H9 (cell line): ENCODE results near the gene FBXO39. TPM values are rescaled to one million over a fixed set of nuclear protein-coding genes. Genes with fewer than 3 reads are reported as not detected.

Experiments used
- DNase-seq: peaks from one replicate; pipeline ENCODE4 v3.0.0-alpha.2; 2017
- H2AFZ ChIP-seq: one replicate; pipeline ENCODE4 v1.6.1; 2013; ENCODE audit warnings: mild to moderate bottlenecking, low read length, control low read depth, moderate library complexity
- H2AK5ac ChIP-seq: 2 replicates; pipeline ENCODE4 v1.6.1; 2013; ENCODE audit warnings: low read length, control low read depth, mixed read lengths; ENCODE audit not compliant: insufficient read length
- H2BK120ac ChIP-seq: one replicate; pipeline ENCODE4 v1.6.1; 2013; ENCODE audit warnings: low read depth, mild to moderate bottlenecking, low read length, control low read depth, inconsistent platforms; ENCODE audit not compliant: poor library complexity, severe bottlenecking
- H2BK12ac ChIP-seq: 2 replicates; pipeline ENCODE4 v1.6.1; 2013; ENCODE audit warnings: low read length, control low read depth, mixed read lengths, low read depth; ENCODE audit not compliant: insufficient read length
- H2BK15ac ChIP-seq: 2 replicates; pipeline ENCODE4 v1.6.1; 2013; ENCODE audit warnings: low read depth, low read length, control low read depth
- H2BK20ac ChIP-seq: one replicate; pipeline ENCODE4 v1.6.1; 2013; ENCODE audit warnings: low read depth, mild to moderate bottlenecking, low read length, control low read depth, inconsistent platforms; ENCODE audit not compliant: poor library complexity, severe bottlenecking
- H2BK5ac ChIP-seq: 2 replicates; pipeline ENCODE4 v1.6.1; 2013; ENCODE audit warnings: low read length, control low read depth, mixed read lengths; ENCODE audit not compliant: insufficient read length
- H3K14ac ChIP-seq: 2 replicates; pipeline ENCODE4 v1.6.1; 2013; ENCODE audit warnings: low read length, control low read depth; ENCODE audit not compliant: insufficient read depth
- H3K18ac ChIP-seq: 2 replicates; pipeline ENCODE4 v1.6.1; 2013; ENCODE audit warnings: low read depth, mild to moderate bottlenecking, mixed read lengths, low read length, control low read depth; ENCODE audit not compliant: insufficient read length
- H3K23ac ChIP-seq: 2 replicates; pipeline ENCODE4 v1.6.1; 2013; ENCODE audit warnings: low read length, control low read depth, mixed read lengths, low read depth; ENCODE audit not compliant: insufficient read length
- H3K23me2 ChIP-seq: 2 replicates; pipeline ENCODE4 v1.6.1; 2013; ENCODE audit warnings: low read depth, mild to moderate bottlenecking, mixed read lengths, low read length, control low read depth; ENCODE audit not compliant: insufficient read length, poor library complexity, severe bottlenecking
- H3K27ac ChIP-seq: 2 replicates; pipeline ENCODE4 v1.5.1; 2013; ENCODE audit warnings: low read length, control low read depth, mixed read lengths, low read depth; ENCODE audit not compliant: insufficient read length
- H3K27me3 ChIP-seq: 2 replicates; pipeline ENCODE4 v1.6.1; 2013; ENCODE audit warnings: low read length, control low read depth, inconsistent platforms; ENCODE audit not compliant: insufficient read depth
- H3K4ac ChIP-seq: 2 replicates; pipeline ENCODE4 v1.6.1; 2013; ENCODE audit warnings: low read depth, mild to moderate bottlenecking, control low read depth, inconsistent platforms, low read length, moderate library complexity
- H3K4me1 ChIP-seq: 2 replicates; pipeline ENCODE4 v1.6.1; 2013; ENCODE audit warnings: low read length, control low read depth, inconsistent platforms; ENCODE audit not compliant: insufficient read depth
- H3K4me2 ChIP-seq: 2 replicates; pipeline ENCODE4 v1.6.1; 2013; ENCODE audit warnings: low read length, control low read depth, mixed read lengths; ENCODE audit not compliant: insufficient read length, insufficient read depth
- H3K56ac ChIP-seq: 2 replicates; pipeline ENCODE4 v1.6.1; 2013; ENCODE audit warnings: low read depth, mild to moderate bottlenecking, mixed read lengths, low read length, control low read depth; ENCODE audit not compliant: insufficient read length
- H3K79me1 ChIP-seq: 2 replicates; pipeline ENCODE4 v1.6.1; 2013; ENCODE audit warnings: low read depth, mild to moderate bottlenecking, moderate library complexity, low read length, control low read depth, inconsistent platforms; ENCODE audit not compliant: insufficient read depth, poor library complexity, severe bottlenecking
- H3K79me2 ChIP-seq: 2 replicates; pipeline ENCODE4 v1.6.1; 2013; ENCODE audit warnings: low read length, control low read depth, inconsistent platforms; ENCODE audit not compliant: insufficient read depth
- H3K9ac ChIP-seq: 2 replicates; pipeline ENCODE4 v1.6.1; 2013; ENCODE audit warnings: low read length, control low read depth, mixed read lengths; ENCODE audit not compliant: insufficient read length; ENCODE audit errors: extremely low read depth
- H3K9me3 ChIP-seq: one replicate; pipeline ENCODE4 v1.6.1; 2013; ENCODE audit warnings: low read depth, low read length, inconsistent platforms; ENCODE audit not compliant: control insufficient read depth
- H3T11ph ChIP-seq: one replicate; pipeline ENCODE4 v1.6.1; 2013; ENCODE audit warnings: mild to moderate bottlenecking, low read length, control low read depth, inconsistent platforms
- H4K20me1 ChIP-seq: one replicate; pipeline ENCODE4 v1.6.1; 2013; ENCODE audit not compliant: control insufficient read depth, insufficient read length, insufficient read depth
- H4K5ac ChIP-seq: 2 replicates; pipeline ENCODE4 v1.6.1; 2013; ENCODE audit warnings: low read depth, mild to moderate bottlenecking, mixed read lengths, low read length, control low read depth; ENCODE audit not compliant: insufficient read length
- H4K8ac ChIP-seq: replicated peaks from 2 replicates; pipeline ENCODE4 v1.6.1; 2013; ENCODE audit warnings: low read length, control low read depth, mixed read lengths, low read depth; ENCODE audit not compliant: insufficient read length
- H4K91ac ChIP-seq: 2 replicates; pipeline ENCODE4 v1.6.1; 2013; ENCODE audit warnings: low read depth, mild to moderate bottlenecking, moderate library complexity, mixed read lengths, low read length, control low read depth; ENCODE audit not compliant: insufficient read length
- H3K27ac Mint-ChIP-seq, 3 experiments: 2 replicates in 2 of 3; 3 replicates in 1 of 3; pipeline ENCODE4 v1.8.0; 2020 to 2021; ENCODE audit warnings: mixed read lengths in 3 of 3, mild to moderate bottlenecking in 1 of 3, moderate library complexity in 1 of 3
- H3K27me3 Mint-ChIP-seq: 2 replicates; pipeline ENCODE4 v1.8.0; 2021; ENCODE audit warnings: low read depth, mild to moderate bottlenecking, moderate library complexity, mixed read lengths
- H3K36me3 Mint-ChIP-seq, 3 experiments: 2 replicates in 2 of 3; 3 replicates in 1 of 3; pipeline ENCODE4 v1.8.0; 2020 to 2021; ENCODE audit warnings: low read depth in 3 of 3, mixed read lengths in 3 of 3; ENCODE audit not compliant: insufficient read depth in 1 of 3
- H3K4me1 Mint-ChIP-seq, 2 experiments: 2 replicates each; pipeline ENCODE4 v1.8.0; 2020; ENCODE audit warnings: mixed read lengths in 2 of 2
- H3K4me3 Mint-ChIP-seq, 2 experiments: 2 replicates in 1 of 2; 3 replicates in 1 of 2; pipeline ENCODE4 v1.8.0; 2020 to 2021; ENCODE audit warnings: mild to moderate bottlenecking in 2 of 2, mixed read lengths in 2 of 2, moderate library complexity in 1 of 2
- H3K9me3 Mint-ChIP-seq, 2 experiments: 2 replicates in 1 of 2; 3 replicates in 1 of 2; pipeline ENCODE4 v1.8.0; 2020; ENCODE audit warnings: mild to moderate bottlenecking in 2 of 2, mixed read lengths in 2 of 2, moderate library complexity in 1 of 2
- WGBS: extraction: QIAGEN DNeasy Blood & Tissue Kit; methylation state at CpG from one replicate; pipeline ENCODE4 v1.1.7; 2013; ENCODE audit warnings: missing lambda C conversion rate, low lambda C conversion rate, mixed read lengths; ENCODE audit not compliant: insufficient read length; ENCODE audit errors: extremely low coverage; 5-methylcytosine and 5-hydroxymethylcytosine counted together
- total RNA-seq: library from RNA; stranded (reverse); gene quantifications from 2 replicates; pipeline ENCODE4 v1.2.1, GENCODE V29; 2021
- TF ChIP-seq, protein P1 (sequence below): fragments of 200-600 bp; sonication (generic); conservative IDR thresholded peaks from 3 replicates; pipeline ENCODE4 v1.8.0; 2021; ENCODE audit warnings: antibody characterized with exemption, mild to moderate bottlenecking

FBXO39 gene
- total RNA-seq, 1 experiment from 2014 or later = not detected

DNA sequence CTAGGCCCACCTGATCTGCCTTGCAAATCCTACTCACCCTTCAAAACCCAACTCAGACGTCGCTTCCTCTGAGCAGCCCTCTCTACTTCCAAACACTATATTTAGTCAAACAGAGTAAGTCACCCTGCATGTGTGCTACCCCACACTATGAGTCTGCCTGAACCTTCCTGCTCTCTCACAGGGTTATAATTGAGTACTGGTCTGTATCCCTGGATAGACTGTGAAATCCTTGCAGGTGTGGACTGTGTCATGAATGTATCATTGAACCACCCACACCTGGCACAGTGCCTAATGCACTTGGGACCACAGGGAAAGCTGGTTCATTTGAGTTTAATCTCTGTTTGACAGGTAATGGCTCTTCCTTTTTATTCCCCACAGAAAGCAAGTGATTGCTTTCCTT is 3.4 kb downstream of the FBXO39 start:
- no peaks in the 10 kb centered on the region for H3K4me1 ChIP-seq
- H3K14ac ChIP-seq = no peak overlapping the region
- Mint-ChIP-seq H3K27ac (no peak overlapping the region), H3K4me1 (0 out of 4 replicates have a peak, but pooled peaks cover 0 to 2% of the 10 kb centered on the region in 2 experiments), H3K27me3 (peaks cover 78% of the 10 kb centered on the region), H3K9me3 (peaks cover 2 to 6% of the 10 kb centered on the region in 2 experiments; a peak in 3 of 5 replicates), H3K4me3 (no peak overlapping the region), H3K36me3 (no peaks in the 10 kb centered on the region; a peak in 1 of 7 replicates)
- no peak overlapping the region for H4K5ac ChIP-seq
- no peaks in the 10 kb centered on the region for H3K79me1 ChIP-seq
- H2AK5ac ChIP-seq = no peak overlapping the region
- H3K4ac ChIP-seq = no peak overlapping the region
- TF ChIP-seq, protein P1, sequence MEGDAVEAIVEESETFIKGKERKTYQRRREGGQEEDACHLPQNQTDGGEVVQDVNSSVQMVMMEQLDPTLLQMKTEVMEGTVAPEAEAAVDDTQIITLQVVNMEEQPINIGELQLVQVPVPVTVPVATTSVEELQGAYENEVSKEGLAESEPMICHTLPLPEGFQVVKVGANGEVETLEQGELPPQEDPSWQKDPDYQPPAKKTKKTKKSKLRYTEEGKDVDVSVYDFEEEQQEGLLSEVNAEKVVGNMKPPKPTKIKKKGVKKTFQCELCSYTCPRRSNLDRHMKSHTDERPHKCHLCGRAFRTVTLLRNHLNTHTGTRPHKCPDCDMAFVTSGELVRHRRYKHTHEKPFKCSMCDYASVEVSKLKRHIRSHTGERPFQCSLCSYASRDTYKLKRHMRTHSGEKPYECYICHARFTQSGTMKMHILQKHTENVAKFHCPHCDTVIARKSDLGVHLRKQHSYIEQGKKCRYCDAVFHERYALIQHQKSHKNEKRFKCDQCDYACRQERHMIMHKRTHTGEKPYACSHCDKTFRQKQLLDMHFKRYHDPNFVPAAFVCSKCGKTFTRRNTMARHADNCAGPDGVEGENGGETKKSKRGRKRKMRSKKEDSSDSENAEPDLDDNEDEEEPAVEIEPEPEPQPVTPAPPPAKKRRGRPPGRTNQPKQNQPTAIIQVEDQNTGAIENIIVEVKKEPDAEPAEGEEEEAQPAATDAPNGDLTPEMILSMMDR = no peak
- H3K4me2 ChIP-seq = no peak overlapping the region
- no peaks in the 10 kb centered on the region for H4K20me1 ChIP-seq
- H4K91ac ChIP-seq = no peak overlapping the region
- H3K56ac ChIP-seq = no peak overlapping the region
- H2BK15ac ChIP-seq = no peak overlapping the region
- H3K23ac ChIP-seq = no peak overlapping the region
- H2BK5ac ChIP-seq = no peak overlapping the region
- WGBS = no CpG with 5 or more reads among the region's 2 CpGs
- H3K27me3 ChIP-seq = peaks cover 5% of the 10 kb centered on the region; the same call in 1 of the 2 replicates
- peaks cover 6% of the 10 kb centered on the region for H3K23me2 ChIP-seq
- H3T11ph ChIP-seq = no peak overlapping the region
- no peak overlapping the region for H3K27ac ChIP-seq
- no peak overlapping the region for H3K18ac ChIP-seq
- H2AFZ ChIP-seq = no peak overlapping the region
- no peaks in the 10 kb centered on the region for H3K79me2 ChIP-seq
- no peak for DNase-seq
- no peak overlapping the region for H4K8ac ChIP-seq
- H2BK20ac ChIP-seq = no peak overlapping the region
- no peak overlapping the region for H2BK120ac ChIP-seq
- H3K9ac ChIP-seq = no peak overlapping the region
- H3K9me3 ChIP-seq = no peaks in the 10 kb centered on the region
- no peak overlapping the region for H2BK12ac ChIP-seq
